GM18502 (cell line): ENCODE measurements around the gene LGALS14.
A peak's percentile ranks its signal among the peaks of the same experiment; 100 is the strongest.
"Not testable (repeated sequence)": the region's sequence is repeated elsewhere in the genome, so short reads cannot be mapped to it uniquely, and the experiment has no call there.

ENCODE experiments used
- ATAC-seq: cut with Tn5 transposase; IDR thresholded peaks from one replicate; pipeline ENCODE4 v1.9.1; 2021; ENCODE audit warnings: mild to moderate bottlenecking; ENCODE audit not compliant: unreplicated experiment, poor library complexity

Gene LGALS14

DNA sequence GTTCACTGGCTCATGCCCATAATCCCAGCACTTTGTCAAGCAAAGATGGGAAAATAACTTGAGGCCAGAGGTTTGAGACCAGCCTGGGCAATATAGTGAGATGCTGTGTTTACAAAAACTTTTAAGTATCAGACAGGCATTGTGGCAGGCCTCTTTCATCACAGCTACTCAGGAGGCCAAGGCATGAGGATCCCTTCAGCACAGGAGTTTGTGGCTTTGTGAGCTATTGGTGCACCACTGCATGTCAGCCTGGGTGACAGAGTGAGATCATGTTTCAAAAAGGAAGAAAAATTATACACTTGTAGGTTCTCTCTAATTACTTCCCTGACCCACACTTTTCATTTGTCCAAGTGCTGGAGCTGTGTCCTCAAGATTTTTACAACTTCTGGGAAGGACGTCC lies 11.5 kb upstream of the LGALS14 start:
- no peak for ATAC-seq

DNA sequence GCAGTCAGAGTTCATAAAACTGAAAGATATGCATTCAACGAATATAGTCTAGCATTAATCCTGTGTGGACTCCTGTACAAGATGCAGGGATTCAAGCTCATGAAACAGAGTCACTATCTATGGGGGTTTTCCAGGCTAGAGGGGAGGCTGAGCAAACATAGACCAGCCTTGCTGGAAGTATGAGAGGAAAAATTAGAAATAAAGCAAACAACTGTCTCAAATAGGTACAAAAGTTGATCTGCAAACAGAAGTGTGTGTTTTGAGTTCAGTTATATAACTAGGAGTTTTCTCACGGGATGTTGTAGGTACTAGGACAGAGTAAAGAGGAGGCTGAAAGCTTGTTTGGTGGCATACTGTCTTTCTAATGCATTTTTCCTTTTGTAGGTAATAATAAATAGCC lies 8.5 kb upstream of the LGALS14 start:
- no peak for ATAC-seq

DNA sequence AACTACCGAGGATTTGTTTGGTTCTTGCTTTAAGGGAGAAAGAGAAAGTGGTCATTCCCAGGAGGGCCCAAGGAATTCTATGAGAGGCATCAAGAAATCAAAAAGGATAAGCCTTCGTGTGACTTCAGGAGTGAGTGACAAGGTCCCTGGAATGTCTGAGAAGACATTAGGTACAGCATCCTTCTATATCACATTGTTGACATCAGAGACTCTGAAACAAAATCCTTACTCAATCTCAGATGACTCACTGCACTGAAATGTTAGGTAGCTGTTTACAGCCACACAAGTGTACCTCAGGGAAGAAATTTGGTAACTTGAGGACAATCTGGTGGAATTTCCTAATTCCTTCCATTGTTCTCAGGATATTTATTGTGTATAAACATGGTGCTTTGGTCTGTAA lies 7.9 kb upstream of the LGALS14 start:
- no peak for ATAC-seq

DNA sequence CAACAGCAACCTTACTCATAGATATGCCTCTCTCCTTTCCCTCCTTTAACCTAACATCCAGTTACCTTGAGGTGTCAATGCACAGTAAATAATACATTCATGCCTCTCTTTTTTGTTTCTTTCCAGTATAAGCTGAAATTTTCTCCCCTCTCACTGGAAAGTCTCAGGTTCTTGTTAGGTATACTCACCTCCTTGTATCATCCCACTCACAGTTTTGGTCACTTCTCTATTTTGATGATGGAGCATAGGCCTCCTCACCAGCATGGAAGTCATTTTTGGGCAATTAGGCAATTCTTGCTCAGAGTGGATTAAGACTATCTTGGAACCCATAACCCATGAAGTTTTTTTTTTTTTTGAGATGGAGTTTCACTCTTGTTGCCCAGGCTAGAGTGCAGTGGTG lies 5.7 kb upstream of the LGALS14 start:
- no peak for ATAC-seq

DNA sequence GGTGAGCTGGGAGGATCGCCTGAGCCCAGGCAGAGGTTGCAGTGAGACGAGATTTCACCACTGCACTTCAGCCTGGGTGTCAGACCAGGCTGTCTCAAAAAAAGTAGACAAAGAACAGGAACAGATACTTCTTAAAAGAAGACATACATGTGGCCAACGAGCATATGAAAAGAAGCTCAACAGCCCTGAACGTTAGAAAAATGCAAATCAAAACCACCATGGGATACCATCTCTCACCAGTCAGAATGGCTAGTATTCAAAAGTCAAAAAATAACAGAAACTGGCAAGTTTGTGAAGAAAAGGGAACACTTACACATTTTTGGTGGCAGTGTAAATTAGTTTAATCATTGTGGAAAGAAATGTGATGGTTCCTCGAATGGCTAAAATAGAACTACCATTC lies 3.0 kb upstream of the LGALS14 start:
- peak; percentile 63 for ATAC-seq

DNA sequence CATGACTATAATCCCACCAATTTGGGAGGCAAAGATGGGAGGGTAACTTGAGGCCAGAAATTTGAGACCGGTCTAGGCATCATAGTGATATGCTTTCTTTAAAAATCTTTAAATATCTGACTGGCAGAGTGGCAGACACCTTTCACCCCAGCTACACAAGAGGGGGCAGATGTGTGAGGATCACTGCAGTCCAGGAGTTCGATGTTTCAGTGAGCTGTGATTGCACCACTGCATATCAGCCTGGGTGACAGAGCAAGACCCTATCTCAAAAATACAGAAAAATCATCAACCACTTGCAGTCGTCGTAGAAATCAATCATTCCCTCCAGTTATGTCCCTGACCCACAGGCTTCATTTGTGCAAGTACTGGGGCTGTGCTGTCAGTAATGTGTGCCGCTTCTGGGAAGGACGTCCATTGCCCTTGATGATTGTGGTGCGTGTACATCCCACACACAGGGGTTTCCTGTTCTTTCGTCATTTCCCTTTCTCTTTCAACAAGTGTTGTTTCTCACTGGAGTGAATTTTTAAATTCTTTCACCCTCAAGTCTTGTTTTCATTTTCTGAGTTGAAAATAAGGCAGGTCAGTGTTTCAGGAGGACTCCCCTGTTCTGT lies 1.4 kb downstream of the LGALS14 start:
- no peak for ATAC-seq

DNA sequence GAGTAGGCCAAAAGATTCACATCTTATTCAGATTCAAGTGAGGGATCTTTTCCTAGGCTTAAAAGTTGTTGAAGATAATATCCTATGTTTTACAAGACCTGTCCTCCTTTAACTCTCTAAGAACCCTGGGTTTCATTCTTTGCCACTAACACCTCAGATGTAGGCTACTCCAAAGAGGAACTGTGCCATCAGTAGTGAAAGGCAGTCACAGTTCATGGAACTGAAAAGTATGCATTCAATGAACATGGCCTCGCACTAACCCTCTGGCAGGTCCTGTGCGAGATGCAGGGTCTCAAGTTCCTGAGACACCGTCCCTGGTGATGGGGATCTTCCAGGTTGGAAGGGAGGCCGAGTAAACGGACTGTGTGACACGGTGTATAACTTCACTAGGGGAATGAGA lies 4.3 kb downstream of the LGALS14 start:
- no peak for ATAC-seq

DNA sequence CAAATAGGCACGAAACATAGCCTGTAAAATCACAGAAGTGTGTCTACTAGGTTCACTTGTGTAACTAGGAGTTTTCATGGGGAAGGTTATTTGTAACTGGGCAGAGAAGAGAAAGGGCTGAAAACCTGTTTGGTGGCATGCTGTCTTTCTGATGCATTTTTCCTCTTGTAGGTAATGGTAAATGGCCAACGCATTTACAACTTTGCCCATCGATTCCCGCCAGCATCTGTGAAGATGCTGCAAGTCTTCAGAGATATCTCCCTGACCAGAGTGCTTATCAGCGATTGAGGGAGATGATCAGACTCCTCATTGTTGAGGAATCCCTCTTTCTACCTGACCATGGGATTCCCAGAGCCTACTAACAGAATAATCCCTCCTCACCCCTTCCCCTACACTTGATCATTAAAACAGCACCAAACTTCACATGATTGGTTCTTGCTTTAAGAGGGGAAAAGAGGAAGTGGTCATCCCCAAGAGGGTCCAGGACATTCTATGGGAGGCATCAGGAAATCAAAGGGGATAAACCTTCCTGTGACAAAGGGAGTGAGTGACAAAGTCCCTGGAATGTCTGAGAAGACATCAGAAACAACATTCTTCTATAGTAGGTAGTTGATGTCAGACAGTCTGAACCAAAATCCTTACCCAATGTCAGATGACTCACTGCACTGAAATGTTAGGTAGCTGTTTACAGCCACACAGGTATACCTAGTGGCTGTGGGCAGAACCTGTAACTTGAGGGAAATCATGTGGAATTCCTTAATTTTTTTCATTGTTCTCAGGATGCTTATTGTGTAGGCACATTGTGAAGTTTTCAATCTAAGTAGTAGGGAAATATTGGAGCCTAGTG lies 5.0 kb downstream of the LGALS14 start:
- no peak for ATAC-seq

DNA sequence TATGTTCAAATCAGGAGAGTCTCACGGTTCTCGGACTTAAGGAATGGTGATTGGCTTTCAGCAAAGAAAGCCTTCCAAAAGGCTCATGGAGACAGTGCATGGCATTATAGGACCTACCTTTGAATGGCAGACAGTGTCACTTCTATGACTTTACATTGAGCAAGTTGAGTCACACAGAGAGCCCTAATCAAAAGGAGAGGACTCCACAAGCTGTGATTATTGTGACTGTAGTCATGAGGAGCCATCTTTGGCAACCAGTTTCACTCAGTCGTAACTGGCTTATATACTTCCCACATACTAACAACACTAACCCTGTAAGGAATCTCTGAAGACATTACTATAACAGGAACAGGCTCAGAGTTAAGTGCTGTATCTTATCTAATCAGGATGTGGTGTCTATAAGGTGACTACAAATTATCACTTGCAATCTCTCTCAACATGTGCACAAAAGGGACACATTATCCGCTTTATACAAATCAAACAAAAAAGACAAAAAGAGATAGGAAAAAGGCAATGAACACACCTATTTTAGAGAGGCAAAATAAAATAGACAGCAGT lies 6.1 kb downstream of the LGALS14 start:
- ATAC-seq: no peak

DNA sequence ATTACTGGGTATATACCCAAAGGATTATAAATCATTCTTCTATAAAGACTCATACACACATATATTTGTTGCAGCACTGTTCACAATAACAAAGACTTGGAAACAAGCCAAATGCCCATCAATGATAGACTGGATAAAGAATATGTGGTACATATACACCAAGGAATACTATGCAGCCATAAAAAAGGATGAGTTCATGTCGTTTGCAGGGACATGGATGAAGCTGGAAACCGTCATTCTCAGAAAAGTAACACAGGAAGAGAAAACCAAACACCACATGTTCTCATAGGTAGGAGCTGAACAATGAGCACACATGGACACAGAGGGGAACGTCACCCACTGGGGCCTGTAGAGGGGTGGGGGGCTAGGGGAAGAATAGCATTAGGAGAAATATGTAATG lies 15.9 kb downstream of the LGALS14 start:
- ATAC-seq: not testable (repeated sequence)

DNA sequence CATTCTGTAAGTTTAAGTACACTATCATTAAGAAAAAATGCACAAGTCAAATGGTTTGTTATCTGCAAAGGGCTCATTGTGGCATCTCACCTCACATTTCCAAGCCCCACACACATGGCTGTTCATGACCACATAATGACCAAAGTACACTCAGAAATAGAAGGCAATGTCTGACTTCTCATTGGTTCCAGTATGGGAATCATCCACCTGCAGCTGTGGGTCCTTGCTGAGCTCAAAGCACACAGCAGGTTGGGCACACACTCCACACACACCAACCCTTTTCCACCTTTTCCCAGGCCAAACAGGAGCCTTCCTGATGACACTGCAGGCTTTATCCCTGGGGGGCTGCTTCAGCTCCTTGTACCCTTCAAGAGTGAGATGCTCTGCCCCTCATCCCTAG lies 21.7 kb downstream of the LGALS14 start:
- ATAC-seq: no peak

DNA sequence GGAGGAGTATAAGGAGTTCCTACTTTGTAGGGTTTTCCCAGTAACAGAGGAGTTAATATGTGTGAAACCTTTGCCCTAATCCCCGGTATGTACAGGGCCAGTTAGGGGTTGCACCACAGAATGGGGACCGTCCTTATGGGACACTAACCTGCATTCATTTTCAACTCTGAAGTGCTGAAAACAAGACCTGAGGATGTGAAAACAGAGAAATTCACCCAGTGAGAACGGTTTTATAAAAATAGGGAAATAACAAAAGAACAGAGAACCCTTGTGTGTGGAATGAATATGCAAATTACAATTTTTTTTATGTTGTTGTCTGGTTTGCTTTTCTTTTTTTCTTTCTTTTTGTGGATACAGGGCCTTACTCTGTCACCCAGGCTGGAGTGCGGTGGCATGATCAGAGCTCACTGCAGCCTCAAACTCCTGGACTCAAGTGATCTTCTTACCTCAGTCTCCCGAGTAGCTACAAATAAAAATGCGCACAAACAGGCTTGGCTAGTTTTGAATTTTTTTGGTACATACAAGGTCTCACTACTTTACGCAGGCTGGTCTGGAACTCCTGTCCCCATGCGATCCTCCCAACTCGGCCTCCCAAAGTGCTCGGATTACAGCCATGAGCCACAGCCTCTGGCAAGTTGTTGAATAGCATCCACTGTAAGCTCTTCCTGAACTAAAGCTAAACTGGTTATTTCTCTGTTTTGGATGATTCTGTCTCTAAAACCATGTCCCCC lies 23.0 kb downstream of the LGALS14 start:
- no peak for ATAC-seq

DNA sequence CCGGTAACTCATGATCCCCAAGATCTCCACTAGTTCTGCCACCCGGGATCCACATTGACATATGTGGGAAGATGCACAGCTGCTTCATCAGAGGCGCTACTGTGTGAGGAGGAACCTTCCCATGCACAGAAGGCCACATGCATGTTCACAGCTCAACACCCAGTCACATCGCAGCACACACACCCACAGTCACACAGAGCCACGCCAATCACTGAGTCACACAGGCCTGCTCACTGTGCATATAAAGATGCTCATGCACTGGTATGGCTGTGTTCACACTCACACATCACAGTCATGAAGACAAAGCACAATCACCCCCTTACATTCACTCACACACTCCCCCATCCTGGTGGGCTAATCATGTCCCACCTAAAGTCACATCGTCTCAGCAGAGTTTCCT lies 23.8 kb downstream of the LGALS14 start:
- ATAC-seq: no peak

DNA sequence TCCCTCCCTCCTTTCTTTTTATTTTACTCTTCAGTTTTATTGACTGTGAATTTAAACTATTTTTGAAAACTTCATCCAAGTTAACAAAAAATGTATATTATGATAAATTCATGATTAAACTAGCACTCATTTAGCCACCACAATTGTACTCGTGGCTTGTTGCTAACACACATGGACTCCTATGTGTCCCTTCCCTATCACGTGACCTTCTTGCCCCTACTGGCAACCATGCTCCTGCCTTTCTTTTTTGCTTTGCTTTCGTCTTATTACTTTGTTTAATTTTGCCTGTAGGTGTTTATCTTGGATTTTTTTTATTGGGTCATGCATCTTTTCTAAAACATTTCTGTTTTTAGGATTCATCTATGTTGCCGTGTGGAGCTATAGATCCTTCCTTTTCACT lies 25.3 kb downstream of the LGALS14 start:
- no peak for ATAC-seq

DNA sequence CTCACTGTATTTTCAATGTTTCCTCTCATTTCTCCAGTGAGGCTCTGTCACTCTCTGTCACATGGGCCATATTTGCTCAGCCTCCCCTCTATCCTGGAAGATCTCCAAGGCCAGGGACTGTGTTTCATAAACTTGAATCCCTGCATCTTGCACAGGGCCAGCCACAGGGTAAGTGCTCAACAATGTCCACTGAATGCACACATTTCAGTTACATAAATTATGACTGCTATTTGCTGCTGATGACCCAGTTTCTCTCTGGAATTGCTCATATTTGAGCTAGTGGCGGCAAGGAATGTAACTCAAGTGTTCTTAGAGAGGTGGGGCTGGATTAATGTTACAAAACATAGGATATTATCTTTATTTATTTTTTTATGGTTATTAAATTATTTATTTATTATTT lies 27.4 kb downstream of the LGALS14 start:
- no peak for ATAC-seq

DNA sequence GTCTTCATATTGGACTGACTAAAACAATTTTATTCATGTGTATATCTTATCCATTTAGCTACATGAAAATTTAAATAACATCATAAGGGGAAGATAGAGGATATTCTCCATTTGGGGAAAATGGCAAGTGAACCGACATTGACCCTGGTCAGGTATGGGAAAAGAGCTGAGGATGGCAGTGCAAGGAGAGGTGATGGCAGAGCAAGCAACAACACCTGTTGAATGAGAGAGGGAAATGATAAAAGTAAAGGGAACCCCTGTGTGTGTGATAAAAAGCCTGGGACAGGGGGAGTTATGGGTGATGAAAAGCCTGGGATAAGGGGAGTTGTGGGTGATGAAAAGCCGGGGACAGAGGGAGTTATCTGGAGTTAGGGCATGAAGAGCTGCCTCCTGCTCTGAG lies 29.6 kb downstream of the LGALS14 start:
- ATAC-seq: no peak

DNA sequence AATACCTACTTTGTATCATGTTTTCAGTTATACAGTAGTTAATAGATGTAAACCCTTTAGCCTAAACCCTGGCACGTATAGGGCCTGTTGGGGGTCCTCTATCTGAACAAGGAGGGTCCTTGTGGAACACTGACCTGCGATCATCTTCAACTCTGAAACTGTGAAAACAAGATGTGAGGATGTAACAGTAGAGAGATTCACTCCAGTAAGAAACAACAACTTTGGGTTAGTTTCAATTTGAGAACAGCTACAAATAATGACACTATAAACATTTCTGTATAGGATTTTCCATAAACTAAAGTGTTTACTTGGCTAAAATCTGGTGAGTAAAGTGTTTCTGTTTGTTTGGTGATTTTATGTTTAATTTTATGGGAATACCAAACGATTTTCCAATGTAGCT lies 31.4 kb downstream of the LGALS14 start:
- ATAC-seq: no peak

DNA sequence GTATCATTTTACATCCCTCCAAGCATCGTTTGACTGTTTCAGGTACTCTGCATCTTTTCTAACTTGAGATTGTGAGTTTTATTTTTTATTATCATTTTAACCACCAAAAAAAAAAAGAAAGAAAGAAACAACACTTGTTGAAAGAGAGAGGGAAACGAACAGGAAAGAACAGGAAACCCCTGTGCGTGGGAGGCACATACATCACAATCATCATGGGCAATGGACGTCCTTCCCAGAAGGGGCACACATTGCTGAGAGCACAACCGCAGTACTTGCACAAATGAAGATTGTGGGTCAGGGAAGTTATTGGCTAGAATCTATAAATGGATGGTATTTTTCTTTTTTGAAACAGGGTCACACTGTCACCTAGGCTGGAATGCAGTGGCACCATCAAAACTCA lies 31.8 kb downstream of the LGALS14 start:
- no peak for ATAC-seq

DNA sequence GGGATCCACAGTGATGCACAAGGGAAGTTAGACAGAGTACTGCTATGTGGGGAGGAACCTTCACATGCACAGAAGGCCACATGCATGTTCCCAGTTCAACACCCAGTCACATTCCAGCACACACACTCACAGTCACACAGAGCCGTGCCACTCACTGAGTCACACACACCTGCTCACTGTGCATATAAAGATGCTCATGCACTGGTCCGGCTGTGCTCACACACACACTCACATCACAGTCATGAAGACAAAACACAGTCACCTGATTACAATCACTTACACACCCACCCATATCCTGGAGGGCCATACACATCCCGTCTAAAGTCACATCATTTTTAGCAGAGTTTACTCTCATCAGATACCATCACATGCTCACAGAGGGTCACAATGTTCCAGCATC lies 33.1 kb downstream of the LGALS14 start:
- no peak for ATAC-seq

DNA sequence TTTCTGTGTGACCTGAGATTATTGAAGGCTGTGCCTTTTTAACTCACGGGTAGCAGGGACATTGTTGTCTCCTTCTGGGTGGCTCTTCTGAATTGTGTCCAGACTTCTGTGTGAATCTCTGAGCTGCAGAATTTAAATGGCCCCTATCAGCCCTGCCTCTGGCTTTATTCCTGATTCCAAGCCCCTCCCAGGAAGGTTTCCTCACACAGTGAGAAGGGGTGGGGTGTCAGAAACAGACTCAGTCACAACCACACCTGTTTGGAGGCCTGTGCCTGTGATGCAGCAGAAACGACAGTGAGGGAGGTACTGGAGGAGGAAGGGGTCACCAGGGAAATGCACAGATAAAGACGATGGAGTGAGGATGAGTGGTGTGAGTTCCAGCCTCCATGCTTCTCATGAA lies 33.6 kb downstream of the LGALS14 start, which contains the start of gene CLC:
Gene CLC (minus strand): TSS at position 139 of the 400 bp plus-strand sequence. CDS start 77 bp downstream, at position 62.
- no peak for ATAC-seq

DNA sequence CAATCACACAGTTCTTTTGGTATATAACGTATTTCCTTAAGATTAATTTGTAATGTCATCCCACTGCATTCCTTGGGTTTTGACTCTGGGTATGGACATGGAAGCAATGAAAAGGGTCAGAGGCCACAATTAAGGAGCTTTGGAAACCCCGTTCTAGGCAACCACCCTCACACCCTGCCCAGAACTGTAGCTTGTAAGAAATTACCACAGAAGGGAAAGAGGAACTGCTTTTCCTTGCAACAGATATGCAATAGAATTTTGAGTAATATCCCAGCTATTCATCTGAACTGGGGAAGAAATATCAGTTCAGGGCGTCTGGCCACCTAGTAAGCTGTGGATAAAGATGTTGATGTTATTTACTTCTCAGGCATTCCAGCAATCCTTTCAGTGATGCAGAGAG lies 34.5 kb downstream of the LGALS14 start:
- ATAC-seq: no peak
